ENCODE data around the gene OR5A1.

OR5A1 gene

DNA sequence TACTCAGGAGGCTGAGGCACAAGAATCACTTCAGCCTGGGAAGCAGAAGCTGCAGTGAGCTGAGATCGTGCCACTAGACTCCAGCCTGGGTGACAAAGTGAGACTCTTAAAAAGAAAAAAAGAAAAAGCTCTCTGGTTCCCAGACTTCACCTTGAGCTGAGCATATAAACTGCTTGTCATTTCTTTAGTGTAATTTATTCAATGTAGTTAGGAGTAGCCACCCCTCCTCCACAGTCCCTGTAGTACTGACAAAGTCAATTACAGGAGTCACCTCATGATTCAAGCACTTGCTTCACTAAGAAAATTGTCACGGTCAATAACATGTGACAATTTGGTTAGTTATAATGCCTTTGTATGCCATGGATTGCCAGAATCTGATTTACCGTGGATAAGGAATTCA is 44.1 kb downstream of the OR5A1 start:
- DNase-seq, result no peak

Data from activated CD4-positive, alpha-beta T cell treated with anti-CD3 and anti-CD28 coated beads, Interleukin-2, Interleukin-6, amounts not matched to agents 100 ng/mL and 50 ng/mL, durations not matched to agents 16 hours and 8 hours (primary cell).